Tibial nerve (tissue), 4 donors: Measurements from ENCODE around the gene PHLDA1.

Experiments
- EP300 ChIP-seq, 2 donors: sonication (generic); formaldehyde crosslinking; IDR thresholded peaks; one replicate each; pipeline ENCODE4 v1.6.1; 2017; ENCODE audit warnings: antibody characterized with exemption in 2 of 2, mild to moderate bottlenecking in 1 of 2
- POLR2A ChIP-seq, 2 donors: fragments of 450-650 bp; IDR thresholded peaks; one replicate each; pipeline ENCODE4 v1.6.1; 2017; ENCODE audit warnings: antibody characterized with exemption in 2 of 2, mild to moderate bottlenecking in 2 of 2, moderate library complexity in 2 of 2
- TF ChIP-seq, protein P1 (sequence below), 5 experiments: fragments of 200-600 bp in 3 of 5; fragments of 450-650 bp in 2 of 5; sonication (generic) in 3 of 5; IDR thresholded peaks; one replicate each; pipeline ENCODE4 v1.5.1; 2016 to 2019; ENCODE audit warnings: antibody characterized with exemption in 5 of 5, mild to moderate bottlenecking in 3 of 5, moderate library complexity in 2 of 5

DNA sequence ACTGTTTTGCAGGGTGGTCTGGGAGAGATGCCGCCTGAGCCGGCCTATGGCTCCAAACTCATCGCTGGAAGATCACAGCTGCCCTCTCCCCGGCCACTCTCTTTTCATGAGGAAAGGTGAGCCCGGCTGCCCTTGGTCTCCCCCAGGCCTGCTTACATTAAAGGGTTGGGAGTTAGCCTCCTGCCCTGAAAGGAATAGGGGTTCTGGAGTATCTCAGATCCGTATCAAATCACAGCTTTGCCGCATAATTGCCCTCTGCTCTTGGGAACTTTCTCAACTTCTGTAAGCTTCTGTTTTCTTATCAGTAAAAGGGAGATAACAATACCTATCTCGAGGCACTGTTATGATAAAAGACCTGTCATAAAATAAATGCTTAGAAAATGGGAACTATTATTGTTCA is 17.6 kb downstream of the PHLDA1 start:
- TF ChIP-seq, protein P1, sequence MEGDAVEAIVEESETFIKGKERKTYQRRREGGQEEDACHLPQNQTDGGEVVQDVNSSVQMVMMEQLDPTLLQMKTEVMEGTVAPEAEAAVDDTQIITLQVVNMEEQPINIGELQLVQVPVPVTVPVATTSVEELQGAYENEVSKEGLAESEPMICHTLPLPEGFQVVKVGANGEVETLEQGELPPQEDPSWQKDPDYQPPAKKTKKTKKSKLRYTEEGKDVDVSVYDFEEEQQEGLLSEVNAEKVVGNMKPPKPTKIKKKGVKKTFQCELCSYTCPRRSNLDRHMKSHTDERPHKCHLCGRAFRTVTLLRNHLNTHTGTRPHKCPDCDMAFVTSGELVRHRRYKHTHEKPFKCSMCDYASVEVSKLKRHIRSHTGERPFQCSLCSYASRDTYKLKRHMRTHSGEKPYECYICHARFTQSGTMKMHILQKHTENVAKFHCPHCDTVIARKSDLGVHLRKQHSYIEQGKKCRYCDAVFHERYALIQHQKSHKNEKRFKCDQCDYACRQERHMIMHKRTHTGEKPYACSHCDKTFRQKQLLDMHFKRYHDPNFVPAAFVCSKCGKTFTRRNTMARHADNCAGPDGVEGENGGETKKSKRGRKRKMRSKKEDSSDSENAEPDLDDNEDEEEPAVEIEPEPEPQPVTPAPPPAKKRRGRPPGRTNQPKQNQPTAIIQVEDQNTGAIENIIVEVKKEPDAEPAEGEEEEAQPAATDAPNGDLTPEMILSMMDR (IDR thresholded peaks at IDR 0.05) = no peak
- TF ChIP-seq POLR2A (IDR thresholded peaks at IDR 0.05) (no peak), EP300 (IDR thresholded peaks at IDR 0.05) (no peak)
